ENCODE data around the gene STX18.
"Not testable (repeated sequence)": the region's sequence is repeated elsewhere in the genome, so short reads cannot be mapped to it uniquely, and the experiment has no call there.

The STX18 gene

DNA sequence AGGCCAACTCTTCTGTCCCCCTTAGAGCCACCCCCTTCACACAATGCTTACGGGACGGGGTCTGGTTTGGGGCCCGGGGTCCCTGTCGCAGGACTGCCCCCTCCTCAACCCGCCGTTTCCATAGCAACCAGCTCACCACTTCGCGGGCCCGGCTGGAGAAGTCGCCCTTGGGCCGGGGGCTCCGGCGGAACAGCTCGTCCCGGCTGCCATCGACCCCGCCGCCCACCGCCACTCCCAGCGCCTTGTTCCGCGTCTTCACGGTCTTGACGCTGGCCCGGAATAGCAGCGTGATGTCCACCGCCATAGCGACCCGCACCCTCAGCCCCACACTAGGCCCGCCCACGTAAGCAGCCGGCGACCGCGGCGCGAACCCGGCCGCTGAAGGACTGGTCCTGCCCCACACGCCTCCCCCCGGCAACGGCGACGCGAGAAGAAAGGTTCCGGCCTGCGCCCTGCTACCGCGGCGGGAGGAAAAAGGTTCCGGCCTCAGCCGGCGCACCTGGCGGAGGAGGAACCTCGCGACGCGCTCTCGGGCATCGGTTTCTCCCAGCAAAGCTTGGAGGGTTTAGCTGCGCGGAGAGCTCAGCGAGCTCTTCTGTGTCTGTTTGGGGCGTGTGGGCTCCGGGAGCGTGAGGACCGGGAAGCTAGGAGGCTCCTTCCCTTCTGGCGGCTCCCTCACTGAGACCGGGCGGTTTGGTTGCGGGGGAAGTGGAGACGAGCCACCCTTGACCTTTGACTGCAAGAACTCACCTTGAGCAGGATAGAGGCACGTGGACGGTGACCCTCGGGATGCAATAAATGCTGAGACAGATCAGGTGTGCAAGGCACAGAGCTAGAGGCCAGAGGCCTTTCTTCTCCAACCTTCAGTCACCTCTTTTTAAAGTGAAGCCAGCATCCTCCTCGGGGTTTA lies at the start of gene STX18:
STX18 (minus strand) TSS at position 388 of the 910 bp plus-strand sequence; CDS start at position 304, 84 bp downstream.
- DNase-seq: peak; percentile 98

DNA sequence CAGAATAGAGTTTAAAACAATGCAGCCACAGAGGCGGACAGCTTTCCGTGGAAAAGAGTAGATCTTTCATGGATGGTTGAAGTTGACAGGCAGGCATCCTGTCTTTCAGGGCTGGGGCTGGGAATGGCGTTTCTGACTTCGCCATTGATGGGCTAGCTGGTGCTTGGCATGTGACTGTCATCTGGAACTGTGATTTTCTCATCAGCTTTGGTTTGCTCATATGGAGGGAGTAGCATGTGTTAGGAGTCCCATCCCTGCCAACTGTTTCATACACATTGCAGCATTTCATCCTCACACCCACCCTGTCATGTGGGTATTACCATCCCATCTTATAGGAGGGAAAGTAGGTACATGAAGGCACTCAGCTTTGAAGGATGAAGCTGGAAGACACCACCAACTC lies 49.2 kb upstream of the STX18 start:
- no peak for DNase-seq

DNA sequence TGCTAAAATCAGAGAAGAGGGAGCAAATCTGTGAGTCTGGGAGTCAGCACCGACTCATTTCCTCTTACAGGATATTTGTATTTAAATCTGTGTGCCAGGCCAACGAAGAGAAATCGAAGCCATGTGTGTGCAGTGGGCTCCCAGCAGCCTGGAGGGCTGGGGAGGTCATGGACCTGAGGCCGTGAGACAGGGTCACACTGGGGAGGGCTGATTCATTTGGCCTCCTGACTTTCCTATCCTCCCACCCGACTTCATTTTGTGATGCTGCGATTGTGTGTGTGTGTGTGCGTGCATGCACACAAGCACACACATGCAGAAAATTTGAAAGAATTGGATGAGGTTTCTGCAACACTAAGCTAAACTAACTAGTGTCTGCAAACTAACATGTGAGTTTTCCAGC lies 48.7 kb upstream of the STX18 start:
- DNase-seq: no peak

DNA sequence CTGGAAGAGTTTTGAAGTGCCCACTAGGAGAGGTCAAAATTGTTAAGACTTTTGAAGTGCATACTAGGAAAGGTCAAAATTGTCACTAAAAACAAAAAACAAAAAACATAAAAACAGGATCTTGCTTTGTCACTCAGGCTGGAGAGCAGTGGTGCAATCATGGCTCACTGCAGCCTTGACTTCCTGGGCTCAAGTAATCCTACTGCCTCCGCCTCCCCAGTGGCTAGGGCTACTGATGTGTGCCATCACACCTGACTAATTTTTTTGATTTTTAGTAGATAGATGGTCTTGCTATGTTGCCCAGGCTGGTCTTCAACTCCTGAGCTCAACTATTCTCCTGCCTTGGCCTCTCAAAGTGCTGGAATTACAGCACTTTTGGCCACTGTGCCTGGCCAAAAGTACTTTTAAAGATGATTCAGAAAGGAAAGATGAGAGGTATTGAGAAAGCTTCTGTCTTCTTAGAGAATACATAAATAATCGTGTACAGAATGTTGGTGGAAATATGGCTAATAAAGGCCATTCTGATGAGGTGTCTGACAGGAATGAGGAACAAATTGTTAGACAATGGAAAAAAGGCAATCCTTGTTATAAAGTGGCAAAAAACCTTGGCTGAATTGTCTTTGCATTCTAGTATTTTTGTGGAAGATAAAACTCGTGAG lies 43.3 kb upstream of the STX18 start:
- no peak for DNase-seq

DNA sequence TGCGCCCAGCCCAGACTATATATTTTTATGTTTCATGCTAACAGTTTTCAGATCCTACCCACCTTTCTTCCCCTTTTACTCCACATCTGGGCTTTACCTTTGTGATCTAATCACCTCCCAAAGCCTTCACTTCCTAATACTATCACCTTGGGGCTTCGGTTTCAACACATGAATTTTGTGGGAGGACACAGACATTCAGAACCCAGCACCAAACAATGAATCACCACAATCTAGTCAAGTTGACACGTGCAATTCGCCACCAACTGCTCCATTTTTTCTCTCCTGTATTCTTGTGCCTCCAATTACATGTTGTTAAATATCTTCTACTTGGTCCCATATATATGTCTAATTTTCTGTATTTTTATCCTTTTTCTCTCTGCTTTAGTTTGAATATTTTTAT lies 41.8 kb upstream of the STX18 start:
- no peak for DNase-seq

DNA sequence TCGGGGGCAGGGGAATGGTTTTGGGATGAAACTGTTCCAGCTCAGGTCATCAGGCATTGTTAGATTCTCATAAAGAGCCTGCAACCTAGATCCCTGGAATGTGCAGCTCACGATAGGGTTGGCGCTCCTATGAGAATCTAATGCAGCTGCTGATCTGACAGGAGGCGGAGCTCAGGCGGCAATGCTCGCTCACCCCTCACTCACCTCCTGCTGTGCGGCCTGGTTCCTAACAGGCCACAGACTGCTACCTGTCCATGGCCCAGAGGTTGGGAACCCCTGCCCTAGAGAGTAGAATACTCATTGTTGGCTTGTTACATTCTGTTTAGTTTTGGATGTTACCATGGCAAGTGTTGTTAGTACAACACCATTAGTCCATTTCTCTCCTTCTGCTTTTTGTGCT lies 40.8 kb upstream of the STX18 start:
- no peak for DNase-seq

DNA sequence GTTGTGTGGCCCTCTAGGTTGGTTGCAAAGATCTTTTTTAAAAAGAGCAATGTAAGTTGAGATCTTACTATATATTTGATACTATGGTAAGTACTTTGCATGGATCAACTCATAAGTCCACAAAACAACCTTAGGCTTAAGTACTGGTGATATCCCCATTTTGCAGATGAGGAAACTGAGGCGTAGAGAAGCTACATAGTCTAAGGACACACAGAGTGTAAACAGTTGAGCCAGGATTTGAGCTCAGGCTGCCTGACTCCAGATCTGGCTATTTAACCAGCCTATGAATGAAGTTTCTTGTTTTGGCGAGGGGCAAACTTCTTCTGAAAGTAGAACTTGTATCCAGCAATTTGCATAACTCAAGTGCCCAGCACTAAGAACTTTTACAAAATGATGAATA lies 38.6 kb upstream of the STX18 start:
- no peak for DNase-seq

DNA sequence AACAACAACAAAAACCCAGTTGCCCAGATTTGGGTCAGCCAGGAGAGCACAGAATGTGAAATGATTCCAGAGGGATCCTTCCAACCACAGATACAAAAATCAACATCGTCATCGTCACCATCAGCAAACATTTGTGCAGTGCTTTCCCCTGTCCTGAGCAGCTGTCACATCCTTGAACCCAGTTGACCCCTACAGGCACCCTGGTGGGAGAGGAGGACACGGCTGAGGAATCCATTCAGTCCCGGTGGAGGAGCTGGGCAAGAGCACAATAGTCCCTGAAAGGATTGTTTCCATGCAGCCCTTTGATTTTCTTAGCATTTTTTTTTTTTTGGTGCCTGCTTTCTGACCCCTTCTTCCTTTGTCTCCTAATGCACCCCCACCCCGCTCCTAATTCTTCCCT lies 37.1 kb upstream of the STX18 start:
- DNase-seq: no peak

DNA sequence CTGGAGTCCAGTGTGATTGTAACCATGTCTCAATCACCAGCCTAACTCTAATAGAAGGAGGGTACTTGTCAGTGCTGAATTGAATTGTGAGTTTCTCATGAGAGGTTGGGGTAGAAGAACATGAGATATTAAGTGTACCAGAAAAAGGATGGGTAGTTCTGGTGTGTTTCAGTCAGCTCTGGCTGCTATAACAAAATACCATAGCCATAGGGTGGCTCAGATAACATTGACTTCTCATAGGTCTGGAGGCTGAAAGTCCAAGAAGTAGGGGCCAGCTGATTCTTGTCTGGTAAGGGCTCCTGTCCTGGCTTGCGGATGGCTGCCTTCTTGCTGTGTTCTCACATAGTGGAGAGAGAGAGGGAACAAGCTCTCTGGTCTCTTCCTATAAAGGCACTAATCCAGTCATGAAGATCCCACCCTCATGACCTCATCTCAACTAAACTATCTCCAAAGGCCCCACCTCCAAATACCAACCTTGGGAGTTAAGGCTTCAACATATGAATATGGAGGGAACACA lies 35.6 kb upstream of the STX18 start:
- DNase-seq: no peak

DNA sequence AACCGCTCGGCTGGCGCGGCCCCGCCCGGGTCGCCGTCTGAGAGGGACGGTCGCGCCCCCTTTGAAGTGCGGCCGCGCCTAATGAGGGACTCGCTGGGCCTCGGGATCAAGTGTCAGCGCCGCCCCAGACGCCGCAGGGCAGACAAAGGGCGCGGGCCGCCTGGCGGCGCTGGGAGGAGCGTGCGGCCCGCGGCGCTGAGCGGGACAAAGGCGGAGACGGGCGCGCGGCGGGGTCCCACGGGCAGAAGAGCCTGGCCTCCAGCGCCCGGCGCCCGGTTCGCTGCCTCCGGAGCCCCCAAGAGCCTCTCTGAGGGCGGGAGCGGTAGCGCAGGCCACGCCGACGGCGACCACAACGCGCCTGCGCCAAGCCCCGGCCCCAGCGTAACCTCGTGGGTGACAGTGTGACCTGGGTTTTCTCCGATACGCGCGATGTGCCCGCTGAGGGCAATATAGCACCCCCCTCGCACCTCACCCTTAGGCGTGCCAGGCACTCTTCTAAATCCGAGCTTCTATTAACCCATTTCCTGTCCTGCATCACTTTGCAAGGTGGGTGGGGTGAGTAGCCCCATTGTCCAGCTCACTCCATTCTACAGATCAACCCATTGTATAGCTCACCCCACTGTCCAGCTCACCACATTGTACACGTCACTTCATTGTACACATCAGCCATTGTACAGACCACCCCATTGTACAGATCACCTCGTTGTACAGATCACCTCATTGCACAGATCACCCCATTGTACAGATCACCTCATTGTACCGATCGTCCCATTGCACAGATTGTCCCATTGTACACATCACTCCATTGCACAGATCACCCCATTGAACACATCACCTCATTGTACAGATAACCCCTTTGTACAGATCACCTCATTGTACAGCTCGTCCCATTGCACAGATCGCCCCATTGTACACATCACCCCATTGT lies 33.7 kb upstream of the STX18 start:
- peak; percentile 85 for DNase-seq

DNA sequence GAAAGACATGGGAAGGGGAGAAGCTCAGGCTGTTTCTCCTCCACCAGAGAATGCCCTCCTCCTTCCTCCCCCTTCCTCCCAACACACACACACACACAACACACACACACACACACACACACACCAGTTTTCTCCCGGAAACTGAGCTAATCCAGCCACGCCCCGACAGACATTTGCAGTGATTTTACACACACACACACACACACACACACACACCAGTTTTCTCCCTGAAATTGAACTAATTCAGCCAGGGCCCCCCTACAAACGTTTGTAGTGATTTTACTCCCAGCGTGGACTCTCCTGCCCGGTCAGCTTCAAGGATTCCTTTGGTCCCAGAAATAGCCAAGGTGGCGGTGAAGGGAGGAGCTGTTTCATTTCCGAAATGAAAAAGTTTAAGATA lies 32.9 kb upstream of the STX18 start:
- no peak for DNase-seq

DNA sequence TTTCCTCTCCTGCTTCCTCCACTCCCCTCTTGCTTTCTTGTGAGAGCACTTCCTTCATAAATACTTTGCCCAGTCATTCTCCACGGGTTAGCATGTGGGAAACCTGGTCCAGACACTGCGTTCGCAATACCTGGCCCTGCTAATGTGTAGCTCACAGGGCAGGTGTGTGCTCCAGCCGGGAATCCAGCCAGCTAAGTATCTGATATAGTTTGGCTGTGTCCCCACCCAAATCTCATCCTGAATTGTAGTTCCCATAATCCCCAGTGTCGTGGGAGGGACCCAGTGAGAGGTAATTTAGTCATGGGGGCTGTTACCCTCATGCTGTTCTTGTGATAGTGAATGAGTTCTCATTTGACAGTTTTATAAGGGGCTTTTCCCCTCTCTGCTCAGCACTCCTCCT lies 32.2 kb upstream of the STX18 start:
- no peak for DNase-seq

DNA sequence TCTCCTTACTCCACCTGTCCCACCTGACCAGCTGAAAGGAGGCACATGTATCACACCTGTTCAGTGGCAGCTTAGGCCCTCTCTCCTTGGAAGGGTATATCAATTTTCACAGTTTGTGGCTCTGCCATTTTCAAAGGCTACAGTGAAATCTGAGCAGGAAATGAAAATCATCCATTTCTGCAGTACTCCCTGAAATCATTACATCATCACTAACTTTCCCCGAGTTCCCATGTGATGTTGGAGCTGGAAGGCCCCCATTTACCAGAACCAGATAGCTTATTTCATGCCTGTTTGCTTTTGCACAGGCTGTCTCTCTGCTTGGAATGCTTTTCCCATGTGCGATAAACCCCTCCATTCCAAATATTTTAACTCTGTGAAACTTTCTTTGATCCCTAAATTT lies 31.0 kb upstream of the STX18 start:
- no peak for DNase-seq

DNA sequence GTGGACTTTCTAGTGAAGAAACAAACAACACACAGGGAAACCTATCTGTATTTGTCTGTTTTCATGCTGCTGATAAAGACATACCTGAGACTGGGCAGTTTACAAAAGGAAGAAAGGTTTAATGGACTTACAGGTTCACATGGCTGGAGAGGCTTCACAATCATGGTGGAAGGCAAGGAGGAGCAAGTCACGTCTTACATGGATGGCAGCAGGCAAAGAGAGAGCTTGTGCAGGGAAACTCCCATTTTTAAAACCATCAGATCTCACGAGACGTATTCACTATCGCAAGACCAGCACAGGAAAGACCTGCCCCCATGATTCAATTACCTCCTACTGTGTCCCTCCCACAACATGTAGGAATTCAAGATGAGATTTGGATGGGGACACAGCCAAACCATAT lies 28.0 kb upstream of the STX18 start:
- DNase-seq: not testable (repeated sequence)

DNA sequence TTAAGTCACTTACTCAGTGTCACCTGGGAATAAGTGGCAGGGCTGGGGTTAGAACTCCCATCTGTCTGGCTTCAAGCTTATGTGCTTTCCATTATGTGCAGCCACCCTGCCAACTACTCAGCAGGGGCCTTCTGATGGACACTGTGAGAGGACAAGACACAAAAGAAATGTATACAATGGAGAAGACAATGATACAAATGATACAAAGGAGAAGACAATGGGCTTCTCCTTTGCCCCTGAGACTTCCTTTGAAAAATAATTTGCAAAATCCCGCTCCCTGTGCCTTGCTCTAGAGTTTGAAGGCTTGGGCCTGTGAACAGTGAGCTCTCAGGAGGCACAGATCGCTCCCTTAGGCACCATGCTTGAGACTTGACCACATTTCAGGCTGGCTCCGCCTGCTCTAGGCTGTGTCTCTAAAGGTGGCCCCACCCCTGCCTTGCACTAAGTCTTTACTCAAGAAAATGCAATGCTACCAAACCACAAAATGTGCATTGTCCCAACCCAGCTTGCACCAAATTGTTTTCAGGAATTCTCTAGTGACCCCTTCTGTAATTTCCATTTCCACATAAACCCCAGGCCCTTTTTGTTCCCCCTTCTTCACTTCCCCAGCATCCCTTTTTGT lies 27.1 kb upstream of the STX18 start:
- DNase-seq: no peak

DNA sequence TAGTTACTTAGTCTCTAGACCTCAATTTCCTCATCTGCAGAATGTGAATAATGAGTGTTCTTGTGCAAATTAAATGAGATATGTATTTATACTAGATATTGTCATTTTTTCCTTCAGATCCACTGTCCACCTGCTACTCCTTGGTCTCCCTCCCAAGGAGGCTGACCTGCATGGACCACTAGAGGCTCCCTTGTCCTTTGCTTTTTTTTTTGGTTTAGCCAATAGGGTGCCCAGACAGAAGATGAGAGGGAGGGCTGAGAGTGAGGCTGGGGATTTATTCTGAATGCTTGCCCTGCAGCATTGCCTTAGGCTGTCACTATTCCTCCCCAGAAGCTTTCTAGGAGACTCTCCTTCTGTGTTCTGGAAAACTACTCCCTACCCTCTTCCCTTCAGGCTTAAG lies 24.5 kb upstream of the STX18 start:
- DNase-seq: not testable (repeated sequence)

DNA sequence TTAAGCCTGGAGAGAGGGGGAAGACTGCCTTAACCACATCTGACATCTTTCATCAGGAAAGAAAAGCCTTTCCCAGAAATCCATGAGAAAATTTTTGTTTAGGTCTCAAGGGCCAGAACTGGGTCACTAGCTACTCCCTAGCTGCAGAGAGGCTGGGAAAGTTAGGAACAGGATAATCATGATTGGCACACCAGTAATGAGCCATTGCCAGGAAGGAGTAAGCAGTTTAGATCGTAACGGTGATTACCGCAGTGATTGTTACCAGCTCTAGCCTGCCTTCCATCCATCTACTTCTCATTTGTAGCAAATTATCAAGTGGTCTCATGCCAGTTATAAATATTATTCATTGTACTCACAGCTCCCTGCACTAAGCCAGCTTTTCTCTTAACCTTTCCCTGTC lies 22.7 kb upstream of the STX18 start:
- no peak for DNase-seq

DNA sequence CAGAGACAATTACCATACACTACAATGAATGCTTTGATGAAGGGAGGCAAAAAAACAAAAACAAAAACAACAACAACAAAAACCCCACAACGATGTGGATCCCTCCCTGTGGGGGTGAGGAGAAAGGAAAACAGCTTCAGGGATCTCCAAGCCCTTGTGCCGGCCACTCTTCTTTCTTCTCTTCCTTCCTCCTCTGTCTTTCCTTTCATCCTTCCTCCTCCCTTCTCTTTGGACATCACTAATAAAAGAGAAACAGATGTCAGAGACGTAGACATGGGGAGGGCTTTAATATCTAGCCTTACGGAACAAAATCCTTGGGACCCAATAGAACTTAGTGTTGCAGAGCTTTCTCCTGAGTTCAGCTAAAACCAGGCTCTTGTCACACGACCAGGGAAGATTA lies 18.8 kb upstream of the STX18 start:
- DNase-seq: no peak

DNA sequence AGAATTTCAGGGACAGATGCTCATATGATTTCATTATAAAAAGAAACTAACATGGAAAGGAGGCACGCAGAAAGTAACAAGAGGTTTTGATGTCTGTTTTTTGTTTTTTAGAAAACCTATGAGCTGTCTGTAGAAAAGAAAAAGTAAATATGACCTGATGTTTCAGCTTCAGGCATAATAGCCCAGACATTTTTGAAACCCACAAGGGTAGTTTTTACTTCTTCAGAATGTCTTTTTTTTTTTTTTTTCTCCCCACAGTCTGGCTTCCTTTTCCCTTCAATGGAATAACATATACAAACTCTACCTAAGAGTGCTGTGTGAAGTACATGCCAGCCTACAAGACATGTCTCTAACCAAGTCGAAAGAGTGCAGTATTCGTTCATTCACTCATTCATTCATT lies 18.3 kb upstream of the STX18 start:
- no peak for DNase-seq

DNA sequence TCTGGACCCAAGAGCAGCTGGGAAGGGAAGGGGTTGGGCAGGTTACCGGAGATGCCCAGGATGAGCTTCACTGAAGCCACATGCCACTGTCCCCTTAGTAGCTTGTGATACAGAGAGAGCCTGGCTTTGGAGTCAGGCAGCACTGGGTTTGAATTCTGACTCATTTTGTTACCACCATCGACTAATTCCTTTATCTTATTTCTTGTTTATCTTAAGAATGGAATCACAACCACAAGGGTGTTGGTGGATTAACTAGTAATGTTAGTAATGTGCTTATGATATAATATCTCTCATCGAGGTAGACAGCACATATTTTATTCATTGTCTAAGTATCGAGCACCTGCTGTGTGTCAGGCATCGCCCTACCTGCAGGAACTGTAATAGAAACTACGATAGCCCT lies 17.7 kb upstream of the STX18 start:
- DNase-seq: no peak

DNA sequence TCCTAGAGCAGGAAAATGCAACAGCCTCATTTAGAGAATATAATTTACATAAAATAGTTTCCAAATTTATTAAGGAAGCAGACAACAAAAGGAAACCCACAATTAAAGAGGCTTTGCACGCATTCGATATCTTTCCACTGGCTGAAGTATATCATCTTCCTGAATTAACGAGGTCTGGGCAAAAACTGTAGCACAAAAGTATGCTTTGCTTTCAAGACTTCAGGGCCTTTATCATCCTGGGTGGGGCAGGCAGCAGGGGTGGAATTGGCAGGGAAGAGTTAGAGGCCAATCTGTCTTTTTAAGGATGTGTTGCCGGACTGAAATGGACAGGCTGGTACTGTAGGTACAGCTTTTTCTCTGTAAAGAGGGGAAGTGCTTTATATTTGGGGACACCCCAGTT lies 17.0 kb upstream of the STX18 start:
- DNase-seq: no peak

DNA sequence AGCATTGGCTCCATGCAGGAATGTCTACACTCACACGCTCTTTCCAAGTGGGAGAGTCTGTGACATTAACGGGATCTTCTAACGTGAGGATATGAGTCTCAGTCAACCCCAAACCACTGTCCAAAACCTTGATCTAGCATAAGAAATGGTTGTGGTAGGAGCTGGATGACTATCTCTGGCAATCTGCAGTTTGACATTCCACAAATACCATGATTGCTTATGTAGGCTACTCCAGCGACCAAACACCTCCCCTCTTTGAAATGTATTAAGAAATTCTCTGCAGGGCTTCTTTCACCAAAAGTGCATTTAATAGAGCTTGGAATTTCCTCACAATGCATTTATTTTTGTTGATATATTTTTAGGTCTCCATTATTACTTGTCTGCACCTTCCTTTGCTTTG lies 14.1 kb upstream of the STX18 start:
- no peak for DNase-seq

DNA sequence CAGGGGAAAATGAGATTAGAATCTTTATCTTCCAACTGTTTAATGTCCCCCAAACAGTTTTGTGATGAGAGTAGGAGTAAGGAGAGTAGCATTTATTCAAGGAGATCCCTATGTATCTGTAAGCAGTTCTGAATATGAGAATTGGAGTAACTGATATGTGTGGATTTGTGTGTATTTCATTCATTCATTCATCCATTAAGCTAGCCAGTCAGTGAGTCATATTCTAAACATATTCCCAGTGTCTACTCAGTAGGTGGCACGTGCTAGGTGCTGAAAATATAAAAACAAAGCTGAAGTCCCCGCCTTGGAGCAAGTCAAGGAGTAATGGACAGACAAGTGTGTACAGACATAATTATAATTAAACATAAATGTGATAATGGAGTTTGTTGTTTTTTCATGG lies 12.4 kb upstream of the STX18 start:
- no peak for DNase-seq
